Measurements from ENCODE around the gene CACNA1B.
"Not testable (repeated sequence)": the region's sequence is repeated elsewhere in the genome, so short reads cannot be mapped to it uniquely, and the experiment has no call there.

The CACNA1B gene

DNA sequence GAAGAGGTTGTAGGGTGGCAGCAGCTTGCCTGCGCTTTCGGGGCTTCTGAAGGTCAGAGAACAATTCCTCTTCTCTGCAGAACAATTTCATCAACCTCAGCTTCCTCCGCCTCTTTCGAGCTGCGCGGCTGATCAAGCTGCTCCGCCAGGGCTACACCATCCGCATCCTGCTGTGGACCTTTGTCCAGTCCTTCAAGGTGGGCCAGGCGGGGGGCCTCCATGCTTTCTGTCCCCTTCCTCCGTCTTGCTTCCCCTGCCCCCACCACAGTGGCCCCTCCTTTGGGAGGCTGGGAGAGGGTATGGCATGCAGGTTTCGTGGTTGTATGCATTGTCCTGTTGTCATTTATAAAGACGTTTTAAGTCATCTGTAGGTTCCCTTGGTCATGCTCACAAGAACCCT lies 195.8 kb downstream of the CACNA1B start:
- no peak for DNase-seq (ENCODE audit: low read depth)

- no peak for DNase-seq (ENCODE audit: low read depth)
Observed at GRCh38 chr9:138073808-138074207, 196.2 kb downstream of the CACNA1B start.

DNA sequence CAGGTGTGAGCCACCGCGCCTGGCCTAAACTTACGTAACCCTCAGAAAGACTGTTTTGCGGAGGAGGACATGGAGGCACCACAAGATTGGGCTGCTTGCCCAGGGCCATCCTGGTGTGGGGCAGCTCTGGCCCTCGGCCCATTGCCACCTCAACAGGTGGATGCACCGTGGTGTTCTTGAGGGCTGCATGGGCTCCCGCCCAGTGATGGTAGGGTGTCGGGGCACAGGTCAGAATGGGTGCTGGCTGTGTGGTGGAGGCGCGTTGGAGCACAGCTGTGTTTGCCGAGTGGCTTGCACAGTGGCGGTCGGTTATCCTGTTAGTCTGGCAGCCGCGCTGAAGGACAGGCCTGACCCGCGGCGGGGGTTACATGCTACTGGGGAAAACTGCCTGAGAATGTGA lies 196.9 kb downstream of the CACNA1B start:
- no peak for DNase-seq (ENCODE audit: low read depth)

DNA sequence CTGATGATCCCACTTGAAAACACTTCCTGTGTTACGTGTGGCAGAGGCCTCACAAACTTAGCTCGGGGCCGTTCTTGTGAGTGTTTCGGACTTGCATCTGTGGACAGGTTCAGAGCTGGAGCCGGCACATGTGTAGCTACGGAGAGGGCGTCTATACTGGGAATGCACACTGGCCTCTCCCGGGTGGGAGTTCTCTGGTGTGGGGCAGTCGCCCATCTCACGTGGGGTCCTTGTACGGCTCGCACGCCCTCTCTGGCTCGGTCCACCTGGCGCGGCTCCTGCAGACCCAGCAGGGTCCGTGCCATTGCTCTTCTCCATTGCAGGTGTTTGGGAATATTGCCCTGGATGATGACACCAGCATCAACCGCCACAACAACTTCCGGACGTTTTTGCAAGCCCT lies 197.9 kb downstream of the CACNA1B start:
- no peak for DNase-seq (ENCODE audit: low read depth)

DNA sequence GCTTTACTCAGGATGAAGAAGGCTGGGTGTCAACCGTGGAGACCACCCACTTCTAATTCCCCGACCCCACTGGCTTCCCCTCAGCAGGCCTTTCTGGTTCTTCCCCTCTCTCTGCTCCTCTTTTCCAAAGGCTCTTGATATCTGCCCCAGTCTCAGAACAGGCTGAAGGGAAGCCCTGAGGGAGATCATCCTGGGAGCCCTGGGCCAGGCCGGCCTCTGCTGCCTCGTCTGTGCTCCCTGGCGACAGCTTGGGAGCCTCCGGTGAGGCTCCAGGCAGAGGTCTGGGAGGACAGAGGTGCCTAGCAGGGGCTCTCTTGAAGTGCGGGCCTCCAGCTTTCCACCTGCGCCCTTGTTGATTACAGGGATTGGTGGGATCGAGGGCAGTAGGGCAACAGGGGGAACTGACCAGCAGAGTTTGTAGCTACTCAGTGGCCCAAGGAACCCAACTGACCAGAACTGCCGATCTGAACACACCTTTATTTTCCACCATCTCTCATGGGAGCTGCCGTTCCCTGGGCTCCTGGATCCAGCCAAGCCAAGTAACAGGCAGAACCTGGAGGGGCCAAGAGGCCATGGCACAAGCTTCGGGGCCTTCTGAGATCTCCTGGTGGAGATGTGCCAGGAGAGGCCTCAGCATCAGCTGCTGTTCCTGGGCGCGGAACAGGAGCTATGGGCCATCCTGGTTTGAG lies 198.5 kb downstream of the CACNA1B start:
- no peak for DNase-seq (ENCODE audit: low read depth)

- no peak for DNase-seq (ENCODE audit: low read depth)
Observed at GRCh38 chr9:138076650-138077009, 199.0 kb downstream of the CACNA1B start.

GRCh38 chr9:138077126-138077525 lies 199.5 kb downstream of the CACNA1B start:
- no peak for DNase-seq (ENCODE audit: low read depth)

GRCh38 chr9:138077898-138078540 lies 200.4 kb downstream of the CACNA1B start:
- DNase-seq (ENCODE audit: low read depth): no peak

- DNase-seq (ENCODE audit: low read depth): no peak
Observed at GRCh38 chr9:138078846-138079245, 201.3 kb downstream of the CACNA1B start.

DNA sequence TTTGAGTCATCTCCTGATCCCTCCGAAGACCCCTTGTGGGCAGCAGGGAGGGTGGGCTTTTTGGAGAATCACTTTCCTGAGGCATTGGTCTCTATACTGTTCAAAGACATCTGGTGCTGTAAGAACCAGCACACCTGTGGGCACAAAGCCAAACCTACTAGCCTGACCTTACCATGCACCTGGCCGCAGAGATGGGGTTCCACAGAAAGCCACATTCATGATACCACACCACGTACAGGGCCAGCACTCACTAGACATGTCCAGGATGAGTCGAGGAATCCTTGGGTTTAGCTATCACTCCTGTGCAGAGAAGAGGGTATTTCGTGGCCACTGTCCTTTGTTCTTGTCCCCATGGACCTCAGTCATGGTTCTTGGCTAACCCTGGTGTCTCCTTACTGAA lies 203.4 kb downstream of the CACNA1B start:
- no peak for DNase-seq (ENCODE audit: low read depth)

DNA sequence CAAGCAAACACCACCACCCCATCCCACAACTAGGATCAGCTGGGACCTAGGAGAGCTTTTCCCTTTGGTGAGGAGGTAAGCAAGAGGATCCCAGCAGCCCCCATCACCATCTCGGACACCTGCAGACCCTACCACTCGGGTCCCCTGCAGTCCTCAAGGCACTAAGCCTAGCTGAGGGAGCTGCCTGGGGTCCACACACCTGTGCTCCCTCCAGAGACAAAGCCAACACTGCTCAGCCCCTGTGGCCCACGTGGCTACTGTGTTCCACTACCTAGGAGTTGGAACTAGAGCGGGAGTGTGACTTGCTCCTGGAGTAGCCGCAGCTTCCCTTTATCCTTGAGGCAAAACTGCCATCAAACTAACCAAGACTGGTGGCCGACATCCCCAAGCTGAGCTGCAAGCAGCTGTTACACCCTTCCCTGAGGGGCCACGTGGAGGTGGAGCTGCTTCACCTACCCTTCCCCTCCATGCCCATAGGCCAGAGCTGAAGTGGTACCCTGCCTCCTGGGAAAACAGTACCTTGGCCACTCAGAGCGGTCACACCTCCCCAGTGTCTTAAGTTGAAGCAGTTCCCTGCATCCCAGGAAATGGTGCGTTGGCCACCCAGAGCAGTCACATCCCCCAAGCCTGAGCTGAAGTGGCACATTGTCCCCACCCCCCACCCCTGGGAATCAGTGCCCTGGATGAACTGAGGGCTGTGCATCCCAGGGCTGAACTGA lies 205.5 kb downstream of the CACNA1B start:
- no peak for DNase-seq (ENCODE audit: low read depth)

- no peak for DNase-seq (ENCODE audit: low read depth)
Observed at GRCh38 chr9:138083873-138084272, 206.3 kb downstream of the CACNA1B start.

DNA sequence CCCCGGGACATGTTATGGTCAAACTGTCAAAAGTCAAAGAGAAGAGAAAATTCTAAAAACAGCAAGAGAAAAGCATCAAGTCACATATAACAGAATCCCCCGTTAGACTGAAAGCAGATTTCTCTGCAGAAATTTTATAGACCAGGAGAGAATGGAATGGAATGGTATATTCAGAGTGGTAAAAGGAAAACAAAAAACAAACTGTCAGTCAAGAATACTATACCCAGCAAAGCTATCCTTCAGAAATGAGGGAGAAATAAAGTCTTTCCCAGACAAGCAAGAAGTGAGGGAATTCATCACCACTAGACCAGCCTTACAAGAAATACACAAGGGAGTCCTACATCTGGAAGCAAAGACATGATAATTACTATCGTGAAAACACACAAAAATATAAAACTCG lies 208.0 kb downstream of the CACNA1B start:
- no peak for DNase-seq (ENCODE audit: low read depth)

GRCh38 chr9:138092057-138092456 lies 214.5 kb downstream of the CACNA1B start:
- not testable (repeated sequence) for DNase-seq (ENCODE audit: low read depth)

GRCh38 chr9:138094028-138094427 lies 216.4 kb downstream of the CACNA1B start:
- no peak for DNase-seq (ENCODE audit: low read depth)

DNA sequence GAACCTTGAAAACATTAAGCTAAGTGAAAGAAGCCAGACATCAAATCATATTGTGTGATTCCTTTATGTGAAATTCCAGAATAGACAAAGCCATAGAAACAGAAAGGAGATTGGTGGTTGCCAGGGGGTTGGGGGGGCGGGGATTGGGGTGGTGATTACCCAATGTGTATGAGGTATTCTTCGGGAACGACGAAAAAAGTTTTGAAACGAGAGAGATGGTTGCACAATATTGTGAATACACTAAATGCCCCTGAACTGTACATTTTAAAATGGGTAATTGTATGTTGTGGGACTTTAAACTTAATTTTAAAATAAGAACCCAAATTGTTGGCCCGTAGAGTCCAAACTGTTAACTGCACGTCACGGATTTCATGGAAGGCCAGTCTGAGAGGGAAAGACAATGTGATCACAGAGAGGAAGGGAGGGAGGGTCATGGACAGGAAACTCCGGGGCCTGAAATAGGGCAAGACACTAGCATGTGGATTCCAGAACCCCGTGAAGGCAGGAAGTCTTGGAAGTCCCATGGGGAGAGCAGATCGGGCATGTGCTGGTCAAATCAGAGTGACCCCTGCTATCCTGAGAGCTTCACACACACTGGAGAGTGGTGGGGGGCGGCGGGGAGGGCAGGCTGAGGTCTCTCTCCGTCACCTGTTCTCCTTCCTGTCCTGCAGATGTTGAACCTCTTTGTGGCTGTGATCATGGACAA lies 218.4 kb downstream of the CACNA1B start:
- DNase-seq (ENCODE audit: low read depth): no peak

GRCh38 chr9:138096519-138096845 lies 218.9 kb downstream of the CACNA1B start:
- no peak for DNase-seq (ENCODE audit: low read depth)

- no peak for DNase-seq (ENCODE audit: low read depth)
Observed at GRCh38 chr9:138097501-138097991, 220.0 kb downstream of the CACNA1B start.

GRCh38 chr9:138098116-138098907 lies 220.7 kb downstream of the CACNA1B start:
- DNase-seq (ENCODE audit: low read depth): no peak

- no peak for DNase-seq (ENCODE audit: low read depth)
Observed at GRCh38 chr9:138098908-138099791, 221.6 kb downstream of the CACNA1B start.

Data from stromal cell of bone marrow (primary cell).